Measurements from ENCODE around the gene ARHGEF38.

DNA sequence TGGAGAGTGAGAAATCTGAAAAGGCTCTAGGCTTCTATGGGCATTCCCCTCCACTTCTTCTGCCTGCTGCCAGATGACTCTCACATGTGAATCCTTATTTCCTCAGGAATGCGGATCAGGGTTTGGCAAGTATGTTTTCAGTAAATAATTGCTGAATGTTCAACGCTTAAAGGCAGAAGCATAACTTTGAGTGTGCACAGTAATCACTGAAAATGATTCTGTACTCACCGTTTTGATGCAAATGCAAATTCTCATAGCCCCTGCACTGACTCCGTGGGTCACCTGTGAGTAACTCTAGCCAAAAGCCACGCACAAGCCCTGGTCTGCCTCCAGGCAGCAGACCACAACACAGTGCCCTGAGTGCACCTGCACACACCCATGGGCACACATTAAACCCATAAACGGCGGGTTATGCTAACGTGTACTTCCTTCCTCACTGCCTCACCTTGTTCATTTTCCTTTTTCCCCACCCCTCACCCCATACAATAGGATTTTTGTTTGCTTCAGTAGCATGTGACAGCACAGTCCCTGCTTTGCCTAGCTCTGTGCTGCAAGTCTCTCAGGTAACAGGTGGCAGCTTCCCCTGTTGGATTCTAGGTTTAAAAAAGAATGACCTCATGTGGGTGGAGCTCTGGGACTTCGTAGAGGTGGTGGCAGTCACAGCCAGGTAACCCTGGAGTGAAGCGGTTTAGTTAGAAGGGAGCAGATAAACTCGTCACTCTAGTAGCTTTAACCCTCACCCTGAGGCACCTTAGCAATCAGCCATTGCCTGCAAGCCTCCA, at the start of gene ARHGEF38:
- TF ChIP-seq, protein P1, sequence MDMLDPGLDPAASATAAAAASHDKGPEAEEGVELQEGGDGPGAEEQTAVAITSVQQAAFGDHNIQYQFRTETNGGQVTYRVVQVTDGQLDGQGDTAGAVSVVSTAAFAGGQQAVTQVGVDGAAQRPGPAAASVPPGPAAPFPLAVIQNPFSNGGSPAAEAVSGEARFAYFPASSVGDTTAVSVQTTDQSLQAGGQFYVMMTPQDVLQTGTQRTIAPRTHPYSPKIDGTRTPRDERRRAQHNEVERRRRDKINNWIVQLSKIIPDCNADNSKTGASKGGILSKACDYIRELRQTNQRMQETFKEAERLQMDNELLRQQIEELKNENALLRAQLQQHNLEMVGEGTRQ (IDR thresholded peaks at IDR 0.05; ENCODE audit: borderline replicate concordance, low read depth, low read length), result no peak
- TF ChIP-seq CTCF (IDR thresholded peaks at IDR 0.05), result no peak
- TF ChIP-seq, protein P2, sequence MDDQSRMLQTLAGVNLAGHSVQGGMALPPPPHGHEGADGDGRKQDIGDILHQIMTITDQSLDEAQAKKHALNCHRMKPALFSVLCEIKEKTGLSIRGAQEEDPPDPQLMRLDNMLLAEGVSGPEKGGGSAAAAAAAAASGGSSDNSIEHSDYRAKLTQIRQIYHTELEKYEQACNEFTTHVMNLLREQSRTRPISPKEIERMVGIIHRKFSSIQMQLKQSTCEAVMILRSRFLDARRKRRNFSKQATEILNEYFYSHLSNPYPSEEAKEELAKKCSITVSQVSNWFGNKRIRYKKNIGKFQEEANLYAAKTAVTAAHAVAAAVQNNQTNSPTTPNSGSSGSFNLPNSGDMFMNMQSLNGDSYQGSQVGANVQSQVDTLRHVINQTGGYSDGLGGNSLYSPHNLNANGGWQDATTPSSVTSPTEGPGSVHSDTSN (IDR thresholded peaks at IDR 0.05), result no peak
